Esophagus mucosa (tissue), 1 donor: ENCODE measurements around the gene MTRF1. TPM values are rescaled to one million over a fixed set of nuclear protein-coding genes. Genes with fewer than 3 reads are reported as not detected.

Experiments
- total RNA-seq: library from RNA; stranded (reverse); gene quantifications from one replicate; pipeline ENCODE4 v1.2.4, GENCODE V29; 2023
- donor health status: DM: yes; HTN: yes; CAD: no.

Gene MTRF1
- total RNA-seq, 1 donor from 2014 or later, result 9.2 TPM

Other genes with a start within 250 kb of the MTRF1 start
- 68.9 TPM for gene ELF1, start 244.3 kb downstream of the MTRF1 start, total RNA-seq
- 5.3 TPM for gene WBP4, start 202.1 kb downstream of the MTRF1 start, total RNA-seq
- 2.9 TPM for gene KBTBD6, start 130.8 kb downstream of the MTRF1 start, total RNA-seq
- 2.0 TPM for gene KBTBD7, start 69.0 kb downstream of the MTRF1 start, total RNA-seq
- gene NAA16, start 47.7 kb upstream of the MTRF1 start, total RNA-seq, result 9.6 TPM
- gene RGCC, start 194.0 kb upstream of the MTRF1 start, total RNA-seq, result 5.5 TPM